H1 (cell line): ENCODE measurements around the gene RAB11B. TPM values are rescaled to one million over a fixed set of nuclear protein-coding genes. Genes with fewer than 3 reads are reported as not detected.

Experiments
- GABPA ChIP-seq: IDR thresholded peaks from 2 replicates; pipeline ENCODE4 v1.6.1; 2011; ENCODE audit warnings: mild to moderate bottlenecking, low read length, moderate library complexity, borderline replicate concordance; ENCODE audit not compliant: insufficient read depth
- SP1 ChIP-seq: IDR thresholded peaks from 2 replicates; pipeline ENCODE4 v1.6.1; 2011; ENCODE audit warnings: low read depth, low read length
- TBP ChIP-seq: IDR thresholded peaks from 2 replicates; pipeline ENCODE4 v1.6.1; 2011; ENCODE audit warnings: low read depth, low read length, improper control_type of control experiment
- polyA plus RNA-seq, 7 experiments: library from polyadenylated mRNA; depleted of rRNA in 3 of 7; stranded (reverse) in 5 of 7; unstranded in 2 of 7; fragments of >200 nt in 5 of 7; fragments of 200-250 nt in 2 of 7; gene quantifications; 1 replicate in 5 of 7; 2 replicates in 1 of 7; 4 replicates in 1 of 7; pipeline versions ENCODE4 v1.2.1 to v1.2.3, GENCODE V29; 2011 to 2013; ENCODE audit warnings: missing spikeins in 2 of 7, mixed read lengths in 2 of 7
- total RNA-seq: library from RNA; stranded (reverse); fragmentation: NEBNext Ultra II Directional; extraction: Animal tissue kit (Norgen Biotek cat#: 25700); gene quantifications from 2 replicates; pipeline ENCODE4 v1.2.1, GENCODE V29; 2021

RAB11B gene
- total and polyA plus RNA-seq, 2 of the 8 experiments (the other 6 are each of a cell fraction or from before 2014, with no cell fraction given): 50.2 to 85.8 TPM

- TF ChIP-seq TBP (no peak), SP1 (peak; percentile 40; the same call in 1 of the 2 replicates), GABPA (peak; percentile 34; the same call in 1 of the 2 replicates)
- TF ChIP-seq, all 59 proteins: peak for 6
Measured at GRCh38 chr19:8396563-8397203, 6.5 kb downstream of the RAB11B start (continued).
